SK-N-MC (cell line): ENCODE results near the gene TFB2M.
A peak's percentile ranks its signal among the peaks of the same experiment; 100 is the strongest.
"Not testable (repeated sequence)": the region's sequence is repeated elsewhere in the genome, so short reads cannot be mapped to it uniquely, and the experiment has no call there.

Source experiments
- DNase-seq: peaks from one replicate; pipeline ENCODE4 v3.0.0-alpha.2; 2011; ENCODE audit warnings: low read depth, low spot score
- H3K27ac ChIP-seq: fragments of 200-600 bp; sonication (generic); 2 replicates; pipeline ENCODE4 v1.5.1; 2016; ENCODE audit warnings: mixed run types
- H3K36me3 ChIP-seq: fragments of 200-600 bp; sonication (generic); 2 replicates; pipeline ENCODE4 v1.6.1; 2017; ENCODE audit warnings: antibody characterized with exemption, low read length, mixed read lengths; ENCODE audit not compliant: insufficient read depth
- H3K4me3 ChIP-seq: fragments of 200-600 bp; sonication (generic); 2 replicates; pipeline ENCODE4 v1.5.1; 2016
- H3K9ac ChIP-seq: fragments of 200-600 bp; sonication (generic); 2 replicates; pipeline ENCODE4 v1.8.0; 2017; ENCODE audit warnings: mixed run types, mixed read lengths; ENCODE audit not compliant: insufficient read length
- H3K9me3 ChIP-seq: fragments of 200-600 bp; sonication (generic); 2 replicates; pipeline ENCODE4 v1.6.1; 2017; ENCODE audit warnings: low read depth, mild to moderate bottlenecking, antibody characterized with exemption, low read length, moderate library complexity, mixed read lengths
- EZH2 ChIP-seq: fragments of 200-600 bp; sonication (generic); IDR thresholded peaks from one replicate; pipeline ENCODE4 v1.6.1; 2017; ENCODE audit warnings: antibody characterized with exemption
- FOXP2 ChIP-seq: optimal IDR thresholded peaks from 2 replicates; pipeline ENCODE3; 2011; ENCODE audit warnings: mild to moderate bottlenecking, moderate library complexity; ENCODE audit not compliant: insufficient read depth; ENCODE audit errors: extremely low read length, control extremely low read depth
- POLR2AphosphoS5 ChIP-seq: IDR thresholded peaks from 2 replicates; pipeline ENCODE4 v1.6.1; 2012; ENCODE audit warnings: mild to moderate bottlenecking, low read depth, low read length, borderline replicate concordance

The TFB2M gene

DNA sequence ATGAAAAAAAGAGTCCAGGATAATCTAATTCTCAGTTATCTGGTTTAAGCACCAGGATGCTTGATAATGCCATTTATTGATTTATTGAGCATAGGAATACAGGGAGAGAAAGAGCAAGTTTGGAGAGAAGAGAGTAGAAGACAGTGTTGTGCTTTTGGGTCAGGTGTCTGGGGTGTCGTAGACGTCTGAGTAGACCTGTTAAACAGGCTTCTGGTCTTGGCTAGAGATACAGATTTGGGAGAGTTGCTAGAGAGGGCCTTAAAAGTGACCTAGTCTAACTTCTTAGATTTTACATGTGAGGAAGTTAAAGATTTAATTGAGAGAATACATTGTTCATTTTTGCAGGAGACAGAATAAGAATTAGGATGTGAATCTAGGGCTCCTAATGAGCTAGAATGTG is 34.5 kb upstream of the TFB2M start:
- H3K9me3 ChIP-seq: 0 out of 2 replicates have a peak, but pooled peaks cover 5% of the 10 kb centered on the region
- DNase-seq: no peak
- TF ChIP-seq EZH2 (no peak), FOXP2 (no peak), POLR2AphosphoS5 (no peak)
- no peak overlapping the region for H3K4me3 ChIP-seq
- H3K36me3 ChIP-seq: peaks cover 25% of the 10 kb centered on the region
- no peak overlapping the region for H3K9ac ChIP-seq
- H3K27ac ChIP-seq: no peak overlapping the region

DNA sequence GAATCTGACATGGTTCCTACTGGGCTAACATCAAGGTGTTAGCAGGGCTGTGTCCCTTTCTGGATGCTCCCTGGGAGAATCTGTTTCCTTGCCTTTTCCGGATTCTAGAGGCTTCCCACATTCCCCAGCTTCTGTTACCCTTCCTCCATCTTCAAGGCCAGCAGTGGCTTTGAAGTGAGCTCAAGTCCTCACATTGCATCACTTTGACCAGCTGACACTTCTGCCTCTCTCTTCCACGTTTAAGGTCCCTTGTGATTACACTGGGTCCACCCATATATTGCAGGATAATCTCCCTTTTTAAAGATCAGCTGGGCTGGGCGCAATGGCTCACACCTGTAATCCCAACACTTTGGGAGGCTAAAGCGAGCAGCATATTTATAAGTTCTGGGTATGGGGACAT is 33.3 kb upstream of the TFB2M start:
- Histone ChIP-seq H3K36me3 (peaks cover 33% of the 10 kb centered on the region), H3K9me3 (0 out of 2 replicates have a peak, but pooled peaks cover 5% of the 10 kb centered on the region), H3K9ac (no peak overlapping the region), H3K27ac (no peak overlapping the region), H3K4me3 (no peak overlapping the region)
- no peak for TF ChIP-seq EZH2
- TF ChIP-seq FOXP2: no peak
- no peak for TF ChIP-seq POLR2AphosphoS5
- no peak for DNase-seq

DNA sequence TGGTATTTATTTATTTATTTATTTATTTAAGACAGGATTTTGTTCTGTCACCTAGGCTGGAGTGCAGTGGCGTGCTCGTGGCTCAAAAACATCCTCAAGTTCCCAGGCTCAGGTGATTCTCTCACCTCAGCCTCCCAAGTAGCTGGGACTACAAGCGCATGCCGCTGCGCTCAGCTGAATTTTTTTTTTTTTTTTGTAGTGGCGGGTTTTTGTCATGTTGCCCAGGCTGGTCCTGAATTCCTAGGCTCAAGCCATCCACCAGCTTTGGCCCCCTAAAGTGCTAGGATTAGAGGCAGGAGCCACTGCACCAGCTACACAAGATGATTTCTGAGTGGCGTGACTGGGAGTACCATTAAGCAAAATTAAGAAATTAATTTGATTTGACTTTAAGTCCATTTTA is 31.9 kb upstream of the TFB2M start:
- DNase-seq: no peak
- no peak overlapping the region for H3K9ac ChIP-seq
- TF ChIP-seq FOXP2: no peak
- H3K4me3 ChIP-seq: no peak overlapping the region
- H3K36me3 ChIP-seq: peaks cover 33% of the 10 kb centered on the region
- H3K27ac ChIP-seq: no peak overlapping the region
- H3K9me3 ChIP-seq: no peaks in the 10 kb centered on the region

GRCh38 chr1:246597340-246597739 is 31.3 kb upstream of the TFB2M start:
- no peak for TF ChIP-seq EZH2
- TF ChIP-seq POLR2AphosphoS5: no peak
- TF ChIP-seq FOXP2: no peak
- Histone ChIP-seq H3K9me3 (no peaks in the 10 kb centered on the region), H3K9ac (no peak overlapping the region), H3K36me3 (peaks cover 33% of the 10 kb centered on the region), H3K27ac (no peak overlapping the region), H3K4me3 (no peak overlapping the region)
- no peak for DNase-seq

GRCh38 chr1:246595146-246595545 is 29.1 kb upstream of the TFB2M start:
- DNase-seq: no peak
- H3K27ac ChIP-seq: no peak overlapping the region
- H3K36me3 ChIP-seq: peaks cover 39% of the 10 kb centered on the region
- H3K9ac ChIP-seq: no peak overlapping the region
- H3K9me3 ChIP-seq: peaks cover 6% of the 10 kb centered on the region; the same call in 1 of the 2 replicates
- H3K4me3 ChIP-seq: no peak overlapping the region
- TF ChIP-seq EZH2: no peak
- TF ChIP-seq FOXP2: no peak
- no peak for TF ChIP-seq POLR2AphosphoS5

GRCh38 chr1:246592695-246593094 is 26.6 kb upstream of the TFB2M start:
- Histone ChIP-seq H3K27ac (peak overlapping the region; percentile 96), H3K4me3 (peak overlapping the region; percentile 59), H3K9ac (no peak overlapping the region), H3K9me3 (peaks cover 6% of the 10 kb centered on the region; the same call in 1 of the 2 replicates), H3K36me3 (peaks cover 36% of the 10 kb centered on the region)
- TF ChIP-seq EZH2: no peak
- TF ChIP-seq POLR2AphosphoS5: peak; percentile 24; the same call in 1 of the 2 replicates
- no peak for TF ChIP-seq FOXP2
- DNase-seq: peak; percentile 94

DNA sequence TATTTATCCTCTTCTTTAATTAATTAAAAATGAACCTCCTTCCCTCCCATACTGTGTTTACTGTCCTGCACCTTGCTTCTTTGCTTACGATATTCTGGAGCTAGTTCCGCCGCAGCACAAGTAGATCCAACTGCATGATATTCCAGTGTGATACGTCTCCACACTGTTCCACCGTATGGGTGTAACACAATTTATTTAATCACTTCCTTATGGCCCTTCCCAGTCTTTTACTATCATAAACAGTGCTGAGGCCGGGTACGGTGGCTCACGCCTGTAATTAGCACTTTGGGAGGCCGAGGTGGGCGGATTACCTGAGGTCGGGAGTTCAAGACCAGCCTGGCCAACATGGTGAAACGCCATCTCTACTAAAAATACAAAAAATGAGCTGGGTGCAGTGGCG is 25.9 kb upstream of the TFB2M start:
- no peak for DNase-seq
- TF ChIP-seq POLR2AphosphoS5: no peak
- no peak for TF ChIP-seq FOXP2
- TF ChIP-seq EZH2: no peak
- H3K36me3 ChIP-seq: peaks cover 31% of the 10 kb centered on the region
- peak overlapping the region; percentile 94 for H3K27ac ChIP-seq
- H3K9ac ChIP-seq: no peak overlapping the region
- peaks cover 6% of the 10 kb centered on the region; the same call in 1 of the 2 replicates for H3K9me3 ChIP-seq
- H3K4me3 ChIP-seq: peak overlapping the region; percentile 59

GRCh38 chr1:246591504-246591903 is 25.4 kb upstream of the TFB2M start:
- H3K27ac ChIP-seq: peak overlapping the region; percentile 94
- H3K4me3 ChIP-seq: no peak overlapping the region
- H3K36me3 ChIP-seq: peaks cover 26% of the 10 kb centered on the region
- peaks cover 6% of the 10 kb centered on the region; the same call in 1 of the 2 replicates for H3K9me3 ChIP-seq
- no peak for TF ChIP-seq FOXP2
- no peak for TF ChIP-seq EZH2
- no peak for TF ChIP-seq POLR2AphosphoS5
- DNase-seq: no peak
- H3K9ac ChIP-seq: no peak overlapping the region

GRCh38 chr1:246591047-246591446 is 25.0 kb upstream of the TFB2M start:
- DNase-seq: no peak
- no peak overlapping the region for H3K9ac ChIP-seq
- TF ChIP-seq EZH2 (no peak), FOXP2 (no peak), POLR2AphosphoS5 (no peak)
- peaks cover 6% of the 10 kb centered on the region; the same call in 1 of the 2 replicates for H3K9me3 ChIP-seq
- no peak overlapping the region for H3K27ac ChIP-seq
- H3K36me3 ChIP-seq: peaks cover 22% of the 10 kb centered on the region
- H3K4me3 ChIP-seq: no peak overlapping the region

- H3K9ac ChIP-seq, H3K4me3 ChIP-seq, H3K9me3 ChIP-seq, DNase-seq, H3K27ac ChIP-seq: not testable (repeated sequence)
- H3K36me3 ChIP-seq: peaks cover 11% of the 10 kb centered on the region
These were observed 23.9 kb upstream of the TFB2M start for GRCh38 chr1:246589919-246590318.
